B cell (primary cell): ENCODE measurements around the gene PSRC1. TPM values are rescaled to one million over a fixed set of nuclear protein-coding genes. Genes with fewer than 3 reads are reported as not detected.

Experiments used
- ATAC-seq: fragments of 200-7000 bp; cut with Tn5 transposase; one replicate; pipeline ENCODE4 v1.10.0; 2021; ENCODE audit warnings: low read depth, mild to moderate bottlenecking, moderate number of reproducible peaks, moderate library complexity
- CTCF ChIA-PET: fragments of 350-600 bp; sonication (Branson Sonifier 250); formaldehyde crosslinking; loops from one replicate; lab custom pipeline; 2021; ENCODE audit warnings: antibody characterized with exemption, inconsistent platforms; lab: Charles Lee
- POLR2A ChIA-PET: fragments of 350-600 bp; sonication (Branson Sonifier 250); formaldehyde crosslinking; loops from one replicate; lab custom pipeline; 2021; ENCODE audit warnings: antibody characterized with exemption; lab: Charles Lee
- DNase-seq: peaks from one replicate; pipeline ENCODE4 v3.0.0; 2013
- H2AFZ ChIP-seq: 2 replicates; pipeline ENCODE4 v1.6.1; 2012; ENCODE audit warnings: mild to moderate bottlenecking, low read depth, low read length; ENCODE audit not compliant: insufficient read depth, poor library complexity, severe bottlenecking
- H3K27ac ChIP-seq, 2 donors: 1 replicate in 1 of 2; 2 replicates in 1 of 2; pipeline ENCODE4 v1.5.1; 2012 to 2013; ENCODE audit warnings: low read length in 2 of 2, mild to moderate bottlenecking in 2 of 2, moderate library complexity in 1 of 2
- H3K27me3 ChIP-seq, 4 experiments: fragments of 200-600 bp in 1 of 4; sonication (generic) in 1 of 4; replicated peaks in 1 of 4; 1 replicate in 2 of 4; 2 replicates in 2 of 4; pipeline versions ENCODE4 v1.6.1 to v1.7.0; 2013 to 2016; ENCODE audit warnings: low read length in 3 of 4, mild to moderate bottlenecking in 2 of 4, mixed read lengths in 1 of 4, moderate library complexity in 1 of 4; ENCODE audit not compliant: insufficient read depth in 4 of 4, control insufficient read depth in 3 of 4; ENCODE audit errors: control extremely low read depth in 1 of 4
- H3K36me3 ChIP-seq, 2 experiments: replicated peaks in 1 of 2; 1 replicate in 1 of 2; 2 replicates in 1 of 2; pipeline versions ENCODE4 v1.6.1 to v1.7.1; 2013; ENCODE audit warnings: low read length in 1 of 2; ENCODE audit not compliant: insufficient read depth in 2 of 2, control insufficient read depth in 1 of 2; ENCODE audit errors: control extremely low read depth in 1 of 2, extremely low read depth in 1 of 2
- H3K4me1 ChIP-seq, 2 donors: fragments of 200-600 bp in 1 of 2; sonication (generic) in 1 of 2; 1 replicate in 1 of 2; 2 replicates in 1 of 2; pipeline versions ENCODE4 v1.5.1 to v1.6.1; 2013 to 2017; ENCODE audit warnings: low read length in 2 of 2; ENCODE audit not compliant: control insufficient read depth in 2 of 2, insufficient read depth in 2 of 2
- H3K4me2 ChIP-seq: replicated peaks from 2 replicates; pipeline ENCODE3; 2012; ENCODE audit warnings: mild to moderate bottlenecking, low read depth, low read length; ENCODE audit not compliant: poor library complexity, severe bottlenecking
- H3K4me3 ChIP-seq, 5 experiments: fragments of 200-600 bp in 1 of 5; sonication (generic) in 1 of 5; 1 replicate in 3 of 5; 2 replicates in 2 of 5; pipeline versions ENCODE4 v1.5.1 to v1.7.0; 2011 to 2016; ENCODE audit warnings: low read length in 4 of 5, mild to moderate bottlenecking in 4 of 5, low read depth in 2 of 5, control low read depth in 1 of 5, moderate library complexity in 1 of 5; ENCODE audit not compliant: insufficient read depth in 1 of 5; ENCODE audit errors: control extremely low read depth in 1 of 5, extremely low read depth in 1 of 5
- H3K79me2 ChIP-seq: fragments of 200-600 bp; sonication (generic); one replicate; pipeline ENCODE4 v1.6.0; 2016; ENCODE audit warnings: low read length; ENCODE audit not compliant: control insufficient read depth, insufficient read depth
- H3K9ac ChIP-seq: fragments of 200-600 bp; sonication (generic); 2 replicates; pipeline ENCODE4 v1.6.1; 2017; ENCODE audit warnings: mild to moderate bottlenecking, low read length, moderate library complexity
- H3K9me3 ChIP-seq, 3 donors: one replicate each; pipeline versions ENCODE4 v1.6.1 to v1.7.1; 2013; ENCODE audit warnings: low read length in 2 of 3; ENCODE audit not compliant: control insufficient read depth in 2 of 3, insufficient read depth in 1 of 3; ENCODE audit errors: control extremely low read depth in 1 of 3
- H4K20me1 ChIP-seq: 2 replicates; pipeline ENCODE4 v1.6.0; 2012; ENCODE audit warnings: mild to moderate bottlenecking, low read length; ENCODE audit not compliant: insufficient read depth, control insufficient read depth, poor library complexity, severe bottlenecking
- H3K27ac Mint-ChIP-seq: one replicate; pipeline ENCODE4 v1.8.0; 2021; ENCODE audit warnings: mixed read lengths
- H3K27me3 Mint-ChIP-seq: one replicate; pipeline ENCODE4 v1.8.0; 2021; ENCODE audit warnings: mixed read lengths
- H3K4me1 Mint-ChIP-seq: one replicate; pipeline ENCODE4 v1.8.0; 2021; ENCODE audit warnings: mixed read lengths
- H3K4me3 Mint-ChIP-seq: one replicate; pipeline ENCODE4 v1.8.0; 2021; ENCODE audit warnings: mixed read lengths
- H3K9me3 Mint-ChIP-seq: one replicate; pipeline ENCODE4 v1.8.0; 2022; ENCODE audit warnings: mixed read lengths; ENCODE audit not compliant: insufficient read depth
- CTCF ChIP-seq: fragments of 200-600 bp; IDR thresholded peaks from one replicate; pipeline ENCODE4 v1.8.0; 2022; ENCODE audit warnings: antibody characterized with exemption, mild to moderate bottlenecking
- EZH2 ChIP-seq: IDR thresholded peaks from 2 replicates; pipeline ENCODE4 v1.6.1; 2012; ENCODE audit warnings: borderline replicate concordance, low read depth, mild to moderate bottlenecking, moderate library complexity, low read length; ENCODE audit not compliant: insufficient read depth, poor library complexity, severe bottlenecking
- WGBS: methylation state at CpG from one replicate; pipeline ENCODE4 v1.1.5; 2013; ENCODE audit warnings: missing lambda C conversion rate; ENCODE audit not compliant: insufficient coverage; 5-methylcytosine and 5-hydroxymethylcytosine counted together
- intact Hi-C: fragments of 100-400 bp; cut with micrococcal nuclease; formaldehyde crosslinking; loops from one replicate; pipeline ENCODE4 v1.10.0; 2022
- polyA plus RNA-seq: library from polyadenylated mRNA; depleted of rRNA; stranded (reverse); fragments of >200 nt; gene quantifications from 2 replicates; pipeline ENCODE4 v1.2.3, GENCODE V29; 2012
- total RNA-seq, 2 donors: library from RNA; stranded (reverse); fragments of 120-200 nt in 1 of 2; gene quantifications; 1 replicate in 1 of 2; 2 replicates in 1 of 2; pipeline versions ENCODE4 v1.2.3 to v1.2.4, GENCODE V29; 2013 to 2022

PSRC1 gene
- total and polyA plus RNA-seq, 2 donors (not counting 1 experiment from before 2014, with no cell fraction given): 0.25 TPM; not detected in 1

- Histone ChIP-seq H3K4me3 (no peak overlapping the region), H3K79me2 (no peaks in the 10 kb centered on the region), H3K9ac (no peak overlapping the region), H3K27me3 (peaks cover 0 to 5% (median 0%) of the 10 kb centered on the region in 4 experiments), H3K4me2 (no peak overlapping the region), H3K36me3 (no peaks in the 10 kb centered on the region), H3K4me1 (peaks cover 20 to 30% of the 10 kb centered on the region in 2 donors), H2AFZ (no peak overlapping the region), H3K9me3 (no peaks in the 10 kb centered on the region), H4K20me1 (no peaks in the 10 kb centered on the region), H3K27ac (no peak overlapping the region)
- WGBS: 89% methylated on average over 1 of the region's 2 CpGs
- no peak overlapping the region for H3K27ac Mint-ChIP-seq
- POLR2A ChIA-PET: interaction anchor here (0.5 kb wide), 1 partner anchor 65 kb away, joined by 3 read pairs; no protein-coding TSS in a partner anchor
- CTCF ChIA-PET: interaction anchor here (1.2 to 1.7 kb wide), 5 partner anchors 10 to 240 kb away, joined by 3 to 8 read pairs (median 6); partner anchors contain the start of gene PSRC1
- peaks cover 4% of the 10 kb centered on the region for H3K27me3 Mint-ChIP-seq
- DNase-seq (no peak), ATAC-seq (no peak)
- TF ChIP-seq CTCF (no peak), EZH2 (no peak)
- no peaks in the 10 kb centered on the region for H3K9me3 Mint-ChIP-seq
- peaks cover 28% of the 10 kb centered on the region for H3K4me1 Mint-ChIP-seq
- intact Hi-C loops: no loop called here
- H3K4me3 Mint-ChIP-seq: no peak overlapping the region
Measured at GRCh38 chr1:109293026-109293425, 10.1 kb upstream of the PSRC1 start.

GRCh38 chr1:109292364-109292763 lies 9.4 kb upstream of the PSRC1 start:
- 100% methylated on average over 4 of the region's 9 CpGs for WGBS

More at GRCh38 chr1:109292364-109292763, 9.4 kb upstream of the PSRC1 start:
- H3K4me2 ChIP-seq: no peak overlapping the region
- H3K27ac ChIP-seq: no peak overlapping the region
- CTCF ChIA-PET: interaction anchor here (1.2 to 1.7 kb wide), 5 partner anchors 9 to 240 kb away, joined by 3 to 8 read pairs (median 6); partner anchors contain the start of gene PSRC1
- no peaks in the 10 kb centered on the region for H3K79me2 ChIP-seq
- intact Hi-C loops: no loop called here
- DNase-seq: no peak
- no peak overlapping the region for H2AFZ ChIP-seq
- no peaks in the 10 kb centered on the region for H3K9me3 ChIP-seq
- H3K9ac ChIP-seq: no peak overlapping the region
- no peak for ATAC-seq
- TF ChIP-seq EZH2: no peak
- TF ChIP-seq CTCF: no peak
- POLR2A ChIA-PET: no interaction called here
- H3K4me3 ChIP-seq: no peak overlapping the region
- H3K27me3 ChIP-seq: peaks cover 0 to 2% (median 0%) of the 10 kb centered on the region in 4 experiments
- Mint-ChIP-seq H3K27ac (no peak overlapping the region), H3K4me3 (no peak overlapping the region), H3K9me3 (no peaks in the 10 kb centered on the region), H3K4me1 (peaks cover 28% of the 10 kb centered on the region), H3K27me3 (peaks cover 4% of the 10 kb centered on the region)
- H3K4me1 ChIP-seq: peaks cover 20 to 30% of the 10 kb centered on the region in 2 donors
- no peaks in the 10 kb centered on the region for H3K36me3 ChIP-seq
- no peaks in the 10 kb centered on the region for H4K20me1 ChIP-seq
